GM13976 (cell line): ENCODE measurements around the gene NUP188.
"Not testable (repeated sequence)": the region's sequence is repeated elsewhere in the genome, so short reads cannot be mapped to it uniquely, and the experiment has no call there.

Experiments used
- DNase-seq: peaks from one replicate; pipeline ENCODE4 v3.0.0; 2012; ENCODE audit warnings: low spot score
- in situ Hi-C: fragments of 300-500 bp; cut with MboI; formaldehyde crosslinking; loops from one replicate; pipeline ENCODE4 v1.12.0; 2022; ENCODE audit warnings: low sequenced_read_pairs, mixed read lengths, inconsistent platforms; ENCODE audit not compliant: unreplicated experiment
- TF ChIP-seq, protein P1 (sequence below): IDR thresholded peaks from 2 replicates; pipeline ENCODE4 v1.5.1; 2012; ENCODE audit warnings: borderline replicate concordance, mild to moderate bottlenecking; ENCODE audit not compliant: insufficient read depth; ENCODE audit errors: extremely low read depth, missing control alignments, control extremely low read depth

NUP188 gene

DNA sequence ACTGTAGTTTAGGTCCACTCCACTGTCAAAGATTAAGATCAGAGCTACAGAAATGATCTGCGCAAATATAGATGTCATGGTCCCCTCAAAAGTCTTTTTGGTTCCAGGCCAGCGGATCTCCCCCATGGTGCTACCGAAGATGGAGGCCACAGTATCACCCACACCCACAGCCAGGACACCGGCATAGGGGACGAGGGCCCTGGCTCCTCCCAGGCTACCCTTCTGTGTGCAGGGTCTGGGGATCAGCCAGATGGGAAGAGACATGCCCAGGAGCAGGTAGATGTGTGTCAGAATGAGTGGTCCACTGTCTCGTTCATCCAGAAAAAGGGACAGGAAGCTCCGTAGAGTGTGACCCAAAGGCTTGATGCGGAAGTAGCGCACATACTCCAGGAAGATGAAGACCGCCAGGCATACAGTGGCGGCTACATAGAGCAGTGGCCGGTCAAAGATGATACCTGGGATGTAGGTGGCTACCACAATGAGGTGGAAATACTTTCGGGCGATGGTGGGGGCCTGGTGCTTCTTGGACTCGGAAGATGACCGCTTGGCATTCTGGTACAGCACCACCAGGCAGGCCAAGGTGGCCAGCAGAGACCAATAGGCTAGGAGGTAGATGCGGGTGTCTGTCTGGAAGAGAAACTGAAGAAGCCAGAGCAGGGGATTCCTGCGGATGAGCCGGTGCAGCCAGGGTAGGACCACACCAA is 1.5 kb upstream of the NUP188 start:
- DNase-seq: no peak
- TF ChIP-seq, protein P1, sequence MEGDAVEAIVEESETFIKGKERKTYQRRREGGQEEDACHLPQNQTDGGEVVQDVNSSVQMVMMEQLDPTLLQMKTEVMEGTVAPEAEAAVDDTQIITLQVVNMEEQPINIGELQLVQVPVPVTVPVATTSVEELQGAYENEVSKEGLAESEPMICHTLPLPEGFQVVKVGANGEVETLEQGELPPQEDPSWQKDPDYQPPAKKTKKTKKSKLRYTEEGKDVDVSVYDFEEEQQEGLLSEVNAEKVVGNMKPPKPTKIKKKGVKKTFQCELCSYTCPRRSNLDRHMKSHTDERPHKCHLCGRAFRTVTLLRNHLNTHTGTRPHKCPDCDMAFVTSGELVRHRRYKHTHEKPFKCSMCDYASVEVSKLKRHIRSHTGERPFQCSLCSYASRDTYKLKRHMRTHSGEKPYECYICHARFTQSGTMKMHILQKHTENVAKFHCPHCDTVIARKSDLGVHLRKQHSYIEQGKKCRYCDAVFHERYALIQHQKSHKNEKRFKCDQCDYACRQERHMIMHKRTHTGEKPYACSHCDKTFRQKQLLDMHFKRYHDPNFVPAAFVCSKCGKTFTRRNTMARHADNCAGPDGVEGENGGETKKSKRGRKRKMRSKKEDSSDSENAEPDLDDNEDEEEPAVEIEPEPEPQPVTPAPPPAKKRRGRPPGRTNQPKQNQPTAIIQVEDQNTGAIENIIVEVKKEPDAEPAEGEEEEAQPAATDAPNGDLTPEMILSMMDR: no peak
- in situ Hi-C loops: no loop called here

DNA sequence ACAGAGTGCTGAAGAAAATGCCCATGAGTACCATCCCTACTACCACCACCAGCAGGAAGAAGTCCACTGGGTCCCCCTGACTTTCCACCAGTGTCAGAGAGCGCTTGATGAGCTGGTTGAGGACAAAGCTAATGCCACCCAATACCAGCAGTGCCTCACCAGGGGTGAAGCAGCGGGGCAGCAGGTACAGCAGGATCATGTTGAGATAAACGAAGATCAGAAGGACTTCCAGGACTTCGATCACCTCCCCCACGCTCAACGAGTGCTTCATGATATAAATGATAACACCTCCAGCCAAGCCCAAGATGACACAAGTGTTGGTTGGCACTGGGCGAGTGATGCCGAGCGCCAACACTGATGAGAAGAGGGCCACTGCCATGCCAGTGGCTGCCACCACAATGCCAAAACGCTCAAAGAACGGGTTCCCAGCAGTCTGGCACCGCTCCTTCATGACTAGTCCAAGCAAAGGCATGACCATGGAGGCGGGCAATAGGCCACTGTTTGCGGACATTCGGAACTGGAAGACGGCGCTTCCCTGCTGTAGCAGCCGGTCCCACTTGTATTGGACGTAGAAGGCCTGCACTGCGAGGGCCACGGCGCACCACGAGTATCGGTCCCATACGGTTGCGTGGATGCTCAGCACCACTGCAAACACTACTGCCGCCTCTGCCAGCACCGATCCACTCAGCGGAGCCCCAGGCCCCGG is 775 bp upstream of the NUP188 start:
- in situ Hi-C loops: no loop called here
- TF ChIP-seq, protein P1: no peak
- no peak for DNase-seq

DNA sequence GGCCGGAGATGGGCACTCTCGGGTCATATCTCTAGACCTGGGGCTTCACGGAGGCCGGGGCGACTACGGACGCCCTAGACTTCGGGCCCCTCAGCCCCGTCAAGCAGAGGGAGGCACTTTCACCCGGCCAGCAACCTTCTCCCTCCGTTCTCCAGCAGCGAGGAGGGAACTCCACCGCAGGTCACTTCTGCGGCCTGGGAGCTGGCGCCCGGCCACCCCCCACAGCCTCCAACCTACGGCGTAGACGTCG is 297 bp upstream of the NUP188 start:
- in situ Hi-C loops: no loop called here
- TF ChIP-seq, protein P1: no peak
- DNase-seq: no peak

DNA sequence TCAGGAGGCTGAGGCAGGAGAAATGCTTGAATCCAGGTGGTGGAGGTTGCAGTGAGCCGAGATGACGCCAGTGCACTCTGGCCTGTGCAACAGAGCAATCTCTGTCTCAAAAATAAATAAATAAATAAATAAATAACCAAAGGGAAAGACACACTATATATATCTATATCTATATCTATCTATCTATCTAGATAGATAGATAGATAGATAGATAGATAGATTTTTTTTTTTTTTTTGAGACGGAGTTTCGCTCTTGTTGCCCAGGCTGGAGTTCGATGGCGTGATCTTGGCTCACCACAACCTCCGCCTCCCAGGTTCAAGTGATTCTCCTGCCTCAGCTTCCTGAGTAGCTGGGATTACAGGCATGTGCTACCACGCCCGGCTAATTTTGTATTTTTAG is 13.9 kb downstream of the NUP188 start:
- DNase-seq, in situ Hi-C loops: not testable (repeated sequence)

DNA sequence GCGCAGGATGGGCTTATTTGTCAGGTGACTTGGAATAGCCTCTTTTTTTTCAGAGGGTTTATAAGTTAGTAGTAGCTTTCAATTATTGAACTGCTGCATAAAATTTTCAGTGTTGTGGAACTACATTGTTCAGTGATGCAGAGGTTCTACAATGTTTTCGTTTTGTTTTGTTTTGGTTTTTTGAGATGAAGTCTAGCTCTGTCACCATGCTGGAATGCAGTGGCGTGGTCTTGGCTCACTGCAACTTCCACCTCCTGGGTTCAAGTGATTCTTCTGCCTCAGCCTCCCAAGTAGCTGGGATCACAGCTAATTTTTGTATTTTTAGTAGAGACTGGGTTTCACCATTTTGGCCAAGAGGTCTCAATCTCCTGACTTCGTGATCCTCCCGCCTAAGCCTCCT is 22.0 kb downstream of the NUP188 start:
- TF ChIP-seq, protein P1: no peak
- in situ Hi-C loops: no loop called here
- DNase-seq: no peak

DNA sequence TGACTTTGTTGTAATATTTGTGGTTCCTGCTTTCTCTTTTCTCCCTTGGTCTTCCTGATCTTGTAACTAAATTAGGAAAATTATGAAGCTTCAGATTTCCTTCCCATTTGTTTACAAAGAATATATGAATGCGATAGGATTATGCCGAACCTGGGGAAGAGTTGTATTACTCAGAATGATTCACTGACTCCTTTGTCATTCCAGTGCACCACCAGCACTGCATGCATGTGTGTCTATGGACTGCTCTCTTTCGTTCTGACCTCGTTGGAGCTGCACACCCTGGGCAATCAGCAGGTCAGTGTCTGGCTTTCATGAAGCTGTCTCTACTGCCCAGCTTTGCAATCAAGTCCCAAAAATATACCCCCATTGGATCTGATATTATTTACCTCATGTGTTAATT is 25.5 kb downstream of the NUP188 start:
- in situ Hi-C loops: no loop called here
- TF ChIP-seq, protein P1: no peak
- DNase-seq: no peak

DNA sequence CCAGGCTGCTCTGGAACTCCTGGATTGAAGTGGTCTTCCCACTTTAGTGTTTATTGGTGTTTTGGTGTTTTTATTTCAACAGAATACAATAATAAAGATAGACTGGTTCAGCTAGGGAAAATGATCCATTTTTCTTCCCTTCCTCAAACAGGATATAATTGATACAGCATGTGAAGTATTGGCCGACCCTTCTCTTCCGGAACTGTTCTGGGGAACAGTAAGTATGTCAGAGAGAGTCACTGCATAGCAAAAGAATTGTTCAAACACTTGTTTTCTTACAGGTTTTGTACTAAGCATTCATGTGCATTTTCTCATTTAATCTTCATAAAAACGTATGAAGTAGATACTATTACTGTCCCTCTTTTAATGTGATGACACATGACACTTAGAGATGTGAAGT is 31.6 kb downstream of the NUP188 start:
- DNase-seq: no peak
- TF ChIP-seq, protein P1: no peak
- in situ Hi-C loops: no loop called here
